Endothelial cell of umbilical vein (primary cell): ENCODE data around the gene MDM1.

ENCODE experiments used
- CTCF ChIP-seq, 2 donors: IDR thresholded peaks; 1 replicate in 1 of 2; 2 replicates in 1 of 2; pipeline ENCODE4 v1.5.1; 2011; ENCODE audit warnings: low read length in 2 of 2, mild to moderate bottlenecking in 2 of 2, moderate library complexity in 2 of 2, control low read depth in 1 of 2, inconsistent platforms in 1 of 2, low read depth in 1 of 2; ENCODE audit not compliant: insufficient read depth in 1 of 2; ENCODE audit errors: extremely low read depth in 1 of 2
- GATA2 ChIP-seq: IDR thresholded peaks from 2 replicates; pipeline ENCODE4 v1.7.0; 2011; ENCODE audit warnings: low read depth, mild to moderate bottlenecking, moderate library complexity, mixed read lengths, low read length; ENCODE audit not compliant: insufficient read length, insufficient read depth
- MAX ChIP-seq: IDR thresholded peaks from 2 replicates; pipeline ENCODE4 v1.6.1; 2011; ENCODE audit not compliant: insufficient read depth, insufficient read length
- POLR2A ChIP-seq: IDR thresholded peaks from 2 replicates; pipeline ENCODE4 v1.6.1; 2012; ENCODE audit warnings: low read depth, mild to moderate bottlenecking, control low read depth, low read length
- POLR2AphosphoS5 ChIP-seq: IDR thresholded peaks from 2 replicates; pipeline ENCODE4 v1.6.1; 2012; ENCODE audit warnings: low read depth, mild to moderate bottlenecking, control low read depth, low read length, moderate library complexity; ENCODE audit not compliant: insufficient read depth

GRCh38 chr12:68260153-68260552, 72.0 kb downstream of the MDM1 start:
- TF ChIP-seq CTCF (IDR thresholded peaks at IDR 0.05; ENCODE audit: extremely low read depth in 1 of 2, insufficient read depth in 1 of 2, low read depth in 1 of 2, low read length in 2 of 2) (no peak), POLR2A (no peak), POLR2AphosphoS5 (no peak), MAX (no peak), GATA2 (no peak)
